ENCODE results near the gene EXPH5.
"Not testable (repeated sequence)": the region's sequence is repeated elsewhere in the genome, so short reads cannot be mapped to it uniquely, and the experiment has no call there.

EXPH5 gene

DNA sequence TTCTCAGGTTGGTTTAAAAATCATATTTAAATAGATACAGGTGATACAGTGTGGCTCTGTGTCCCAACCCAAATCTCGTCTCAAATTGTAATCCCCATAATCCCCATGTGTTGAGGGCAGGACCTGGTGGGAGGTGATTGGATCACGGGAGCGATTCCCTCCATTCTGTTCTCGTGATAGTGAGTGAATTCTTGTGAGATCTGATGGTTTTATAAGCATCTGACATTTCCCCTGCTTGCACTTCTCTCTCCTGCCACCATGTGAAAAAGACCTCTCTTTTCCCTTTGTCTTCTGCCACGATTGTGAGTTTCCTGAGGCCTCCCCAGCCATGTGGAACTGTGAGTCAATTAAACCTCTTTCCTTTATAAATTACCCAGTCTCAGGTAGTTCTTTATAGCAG lies 9.2 kb upstream of the EXPH5 start:
- not testable (repeated sequence) for DNase-seq

DNA sequence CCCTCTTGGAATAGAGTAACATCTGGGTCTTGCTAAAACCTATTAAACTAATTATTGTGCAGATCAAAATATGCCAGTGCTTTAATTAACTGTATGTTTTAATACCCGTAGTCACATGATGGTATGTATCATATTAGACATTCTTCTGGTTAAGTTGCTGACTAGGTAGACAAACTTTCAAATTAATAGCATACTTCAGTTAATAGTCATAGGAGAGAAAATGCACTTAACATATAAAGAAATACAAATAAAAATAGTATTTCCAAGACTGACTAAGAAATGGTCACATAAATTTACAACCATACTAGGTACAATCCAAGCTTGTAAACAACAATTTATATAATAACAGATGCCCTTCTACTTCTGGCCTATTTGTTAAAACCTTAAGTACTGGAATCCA lies 7.6 kb upstream of the EXPH5 start:
- DNase-seq = no peak

DNA sequence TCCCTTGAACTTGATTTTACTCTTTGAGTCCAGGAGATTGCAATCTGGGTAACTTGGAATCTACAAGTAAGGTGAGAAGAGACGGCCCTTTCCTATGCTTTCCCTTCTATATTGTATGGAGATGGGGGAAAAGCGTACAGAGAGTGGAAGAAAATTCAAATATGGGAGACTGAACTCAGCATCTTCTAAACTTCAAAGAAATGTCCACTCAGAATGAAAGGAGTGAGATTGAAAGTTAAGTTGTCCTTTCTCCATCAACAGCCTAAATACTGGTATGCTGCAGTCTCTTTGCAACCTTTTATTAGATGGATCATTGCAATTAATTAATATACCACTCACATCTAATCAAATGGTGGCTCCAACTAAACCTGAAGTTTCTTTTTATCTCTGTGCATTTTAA lies 6.4 kb upstream of the EXPH5 start:
- DNase-seq = no peak

DNA sequence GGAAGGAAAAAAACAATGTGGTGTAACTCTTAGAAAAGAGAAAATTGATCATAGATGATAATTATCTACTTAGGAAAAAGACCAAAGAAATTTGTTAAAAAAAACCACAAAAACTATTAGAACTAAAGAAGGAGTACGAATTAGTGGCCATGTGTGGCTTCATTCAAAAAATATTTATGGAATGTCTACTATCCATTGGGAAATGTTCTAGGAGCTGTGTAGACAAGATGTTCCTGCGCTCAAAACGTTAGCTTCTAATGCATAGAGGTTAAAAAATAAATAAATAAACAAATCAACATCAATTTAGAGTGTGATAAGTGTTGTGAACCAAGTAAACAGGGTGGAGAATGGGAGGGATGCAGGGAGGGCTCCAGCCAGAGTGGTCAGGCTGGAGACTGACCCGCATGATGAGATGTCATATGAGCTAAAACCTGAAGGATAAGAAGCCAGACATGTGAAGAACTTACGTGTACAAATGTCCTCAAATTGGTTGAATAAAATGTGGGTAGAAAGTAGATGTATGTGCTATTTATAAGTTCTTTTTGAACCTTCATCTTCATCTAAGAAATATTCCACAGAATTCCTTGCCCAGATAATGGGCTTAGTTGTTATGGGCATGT lies 4.3 kb upstream of the EXPH5 start:
- no peak for DNase-seq

DNA sequence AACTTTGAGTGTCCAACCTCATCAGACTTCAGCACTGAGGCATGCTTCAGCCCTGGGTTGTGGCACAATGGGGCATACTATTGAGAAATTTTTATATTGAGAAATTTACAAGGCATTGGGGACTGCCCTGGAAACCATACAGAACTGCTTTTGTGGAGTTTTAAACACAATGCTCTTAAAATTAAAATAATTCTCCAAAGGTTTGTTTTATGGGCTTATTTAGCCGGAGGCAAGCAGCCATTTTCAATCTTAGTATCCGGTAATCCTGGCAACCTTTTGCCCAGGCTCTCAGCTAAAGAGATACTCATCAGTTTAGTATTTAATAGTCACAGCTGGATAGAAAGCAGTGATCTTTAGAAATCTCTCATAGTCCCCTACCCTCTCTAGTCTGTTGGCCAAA lies 3.1 kb upstream of the EXPH5 start:
- no peak for DNase-seq

DNA sequence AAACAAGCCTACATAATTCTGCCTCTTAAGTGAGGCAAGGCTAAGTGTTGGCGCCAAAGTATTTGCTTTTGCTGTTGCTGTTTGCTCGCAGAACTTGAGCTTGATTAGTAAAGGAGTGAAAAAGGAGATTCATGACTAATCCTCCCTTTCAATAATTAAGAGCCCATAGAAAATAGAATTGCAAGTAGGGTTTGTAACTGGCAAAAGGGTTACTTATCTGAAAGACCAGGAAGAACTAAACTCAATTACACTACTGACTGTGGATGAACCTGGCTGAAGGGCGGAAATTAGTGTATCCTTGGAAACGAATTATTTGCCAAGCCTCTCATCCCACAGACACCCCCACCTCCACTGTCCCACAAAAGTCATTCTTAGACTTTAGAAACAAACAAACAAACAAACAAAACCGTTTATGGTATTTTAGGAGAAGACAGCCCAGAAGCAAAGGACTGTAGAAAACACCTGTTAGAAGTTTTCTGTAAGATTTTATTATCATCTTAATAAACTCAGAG lies 411 bp upstream of the EXPH5 start:
- DNase-seq = no peak

DNA sequence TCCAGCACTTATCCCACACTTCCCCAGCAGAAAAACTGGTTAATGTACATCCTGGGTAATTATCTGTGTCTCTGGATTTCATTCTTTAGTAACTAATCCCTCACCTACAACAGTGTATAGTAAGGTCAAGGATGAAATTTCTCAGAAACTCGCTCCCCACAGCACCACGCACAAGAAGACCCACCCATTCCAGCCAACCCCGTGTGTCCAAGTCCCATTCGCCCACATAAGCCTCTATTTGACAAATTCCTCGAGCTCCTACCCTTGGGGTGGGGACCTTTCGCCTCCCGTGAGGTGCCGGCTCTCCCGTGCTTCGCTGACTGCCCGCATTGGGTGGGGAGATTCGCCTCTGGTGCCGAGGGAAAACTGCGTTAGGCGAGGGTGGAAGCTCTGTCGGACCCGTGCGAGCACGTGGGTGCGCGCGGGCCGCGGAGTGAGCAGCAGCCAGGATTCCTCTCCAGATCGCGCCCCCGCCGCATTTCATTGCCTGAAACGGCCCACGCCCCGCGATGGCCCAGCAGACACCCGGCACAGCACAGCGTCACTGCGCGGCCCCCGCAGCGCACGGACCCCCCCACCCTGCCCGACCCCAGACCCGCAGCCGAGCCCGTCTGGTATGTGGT lies 866 bp downstream of the EXPH5 start:
- DNase-seq = peak; percentile 15

DNA sequence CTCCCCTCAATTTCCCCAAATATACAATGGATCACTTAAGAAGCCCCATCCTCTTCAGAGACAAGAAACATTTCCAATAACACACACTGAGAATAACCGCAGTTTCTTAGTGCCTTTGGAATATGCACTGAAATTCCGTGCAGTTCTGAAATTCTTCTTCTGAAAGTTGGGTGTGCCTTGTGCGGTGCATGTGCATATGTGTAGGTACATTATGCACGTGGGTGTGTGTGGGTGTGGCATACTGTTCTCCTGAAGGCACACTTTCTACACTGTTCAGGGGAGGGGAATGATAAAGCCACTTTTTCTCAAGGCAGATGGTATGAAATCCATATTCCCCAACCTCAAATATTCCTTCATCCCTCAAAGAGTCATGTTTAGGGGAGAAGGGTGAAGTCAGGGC lies 1.7 kb downstream of the EXPH5 start:
- no peak for DNase-seq

DNA sequence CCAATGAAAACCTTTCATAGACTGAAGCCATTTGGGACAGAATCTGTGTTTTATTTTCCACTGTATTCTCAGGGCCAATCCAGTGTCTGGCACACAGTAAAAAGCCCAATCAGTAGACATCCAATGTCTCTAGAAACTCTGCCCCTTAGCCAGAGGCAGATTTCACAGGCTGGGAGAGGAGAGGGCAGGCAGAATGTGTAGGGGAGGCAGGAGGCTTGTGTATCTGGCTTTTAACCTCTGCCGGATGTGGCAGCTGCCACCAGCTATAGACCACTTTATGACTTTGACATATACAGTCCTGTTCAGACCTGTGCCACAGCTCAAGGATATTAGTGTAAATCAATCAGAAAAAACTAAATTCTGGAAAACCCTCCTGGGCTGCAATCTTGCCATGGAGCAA lies 4.4 kb downstream of the EXPH5 start:
- no peak for DNase-seq

DNA sequence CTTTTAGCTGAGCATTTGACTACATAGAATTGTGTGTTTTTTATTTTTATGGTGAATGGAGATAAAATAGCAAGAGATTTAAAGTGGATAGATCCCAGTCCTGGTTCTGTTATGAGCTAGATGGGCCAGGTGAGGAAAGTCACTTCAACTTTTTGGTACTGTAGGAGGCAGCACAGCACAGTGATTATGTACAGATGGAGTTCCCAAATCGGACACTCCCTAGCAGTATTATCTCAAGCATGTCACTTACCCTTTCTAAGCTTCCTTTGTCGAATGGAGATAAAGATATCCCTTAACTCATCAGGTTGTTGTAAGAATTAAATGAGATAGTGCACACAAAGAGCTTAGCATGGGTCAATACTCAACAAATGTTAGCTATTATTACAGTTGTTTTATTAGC lies 5.3 kb downstream of the EXPH5 start:
- no peak for DNase-seq

DNA sequence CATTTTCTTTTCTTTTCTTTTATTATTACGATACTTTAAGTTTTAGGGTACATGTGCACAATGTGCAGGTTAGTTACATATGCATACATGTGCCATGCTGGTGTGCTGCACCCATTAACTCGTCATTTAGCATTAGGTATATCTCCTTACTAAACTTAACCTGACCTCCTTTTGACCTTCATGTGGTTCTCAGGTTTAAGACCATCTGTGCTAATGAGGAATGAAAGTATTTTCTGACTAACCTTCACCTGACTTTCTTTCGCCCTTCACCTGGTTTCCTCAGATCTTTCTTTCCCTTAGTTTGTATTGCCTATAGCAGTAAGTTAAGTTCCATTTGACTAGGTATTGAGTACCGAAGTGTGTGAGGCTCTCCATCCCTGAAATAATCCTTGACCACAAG lies 6.5 kb downstream of the EXPH5 start:
- DNase-seq = no peak

DNA sequence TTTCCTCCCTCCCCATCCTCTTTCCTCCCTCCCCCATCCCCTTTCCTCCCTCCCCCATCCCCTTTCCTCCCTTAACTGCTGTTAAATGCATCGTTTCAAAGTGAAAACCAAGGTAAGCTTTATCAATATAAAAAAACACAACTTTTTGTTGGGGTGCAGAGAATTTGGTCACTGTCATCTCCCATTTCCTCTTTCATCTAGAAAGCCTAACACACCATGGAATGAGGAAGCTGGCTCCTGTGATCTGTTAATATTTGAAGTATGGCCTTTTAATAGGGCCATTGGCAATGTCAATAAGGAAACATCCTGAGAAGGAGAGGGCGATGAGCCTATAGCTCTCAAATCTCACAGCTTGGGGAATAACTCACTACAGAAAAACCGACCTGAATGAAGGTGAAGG lies 7.0 kb downstream of the EXPH5 start:
- no peak for DNase-seq

DNA sequence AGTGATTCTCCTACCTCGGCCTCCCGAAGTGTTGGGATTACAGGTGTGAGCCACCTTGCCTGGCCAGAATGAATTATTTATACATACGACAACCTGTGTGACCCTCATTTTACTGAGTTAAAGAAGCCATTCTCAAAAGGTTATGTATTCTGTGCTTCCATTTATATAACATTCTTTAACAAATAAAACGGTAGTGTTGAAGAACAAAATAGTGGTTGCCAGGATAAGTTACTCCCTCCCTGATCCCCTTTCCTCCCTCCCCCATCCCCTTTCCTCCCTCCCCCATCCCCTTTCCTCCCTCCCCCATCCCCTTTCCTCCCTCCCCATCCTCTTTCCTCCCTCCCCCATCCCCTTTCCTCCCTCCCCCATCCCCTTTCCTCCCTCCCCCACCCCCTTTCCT lies 7.4 kb downstream of the EXPH5 start:
- not testable (repeated sequence) for DNase-seq

DNA sequence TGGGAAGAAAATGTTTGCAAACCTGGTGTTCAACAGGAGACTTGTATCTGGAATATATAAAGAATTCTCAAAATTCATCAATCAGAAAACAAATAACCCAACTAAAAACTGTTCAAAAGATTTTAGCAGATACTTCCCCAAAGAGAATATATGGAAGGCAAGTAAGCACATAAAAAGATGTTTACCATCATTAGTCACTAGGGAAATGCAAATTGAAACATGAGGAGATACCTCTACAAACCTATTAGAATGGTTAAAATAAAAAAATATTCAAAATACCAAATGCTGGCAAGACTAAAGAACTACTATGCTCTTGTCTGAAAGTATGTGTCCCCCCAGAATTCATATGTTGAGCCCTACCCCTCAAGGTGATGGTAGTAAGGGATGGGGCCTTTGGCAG lies 8.6 kb downstream of the EXPH5 start:
- DNase-seq = no peak

DNA sequence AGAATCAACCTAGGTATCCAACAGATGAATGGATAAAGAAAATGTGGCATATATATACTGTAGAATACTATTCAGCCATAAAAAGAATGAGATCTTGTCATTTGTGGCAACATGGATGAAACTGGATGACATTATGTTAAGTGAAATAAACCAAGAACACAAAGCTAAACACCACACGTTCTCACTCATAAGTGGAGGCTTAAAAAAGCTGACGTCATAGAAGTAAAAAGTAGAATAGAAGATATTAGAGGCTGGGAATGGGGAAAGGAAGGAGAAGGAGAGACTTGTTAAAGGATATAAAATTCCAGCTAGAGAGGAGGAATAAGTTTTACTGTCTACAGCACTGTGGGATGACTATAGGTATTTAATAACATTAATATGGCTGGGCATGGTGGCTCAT lies 12.9 kb downstream of the EXPH5 start:
- DNase-seq = no peak

DNA sequence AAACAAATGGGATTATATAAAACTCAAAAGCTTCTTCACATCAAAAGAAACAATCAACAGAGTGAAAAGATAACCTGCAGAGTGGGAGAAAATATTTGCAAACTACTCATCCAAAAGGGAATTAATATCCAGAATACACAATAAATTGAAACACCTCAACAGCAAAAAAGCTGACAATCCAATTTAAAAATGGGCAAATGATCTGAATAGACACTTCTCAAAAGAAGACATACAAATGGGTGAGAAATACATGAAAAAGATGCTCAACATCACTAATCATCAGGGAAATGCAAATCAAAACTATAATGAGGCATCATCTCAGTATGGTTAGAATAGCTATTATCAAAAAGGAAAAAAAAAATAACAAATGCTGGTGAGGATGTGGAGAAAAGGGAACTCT lies 13.5 kb downstream of the EXPH5 start:
- no peak for DNase-seq

DNA sequence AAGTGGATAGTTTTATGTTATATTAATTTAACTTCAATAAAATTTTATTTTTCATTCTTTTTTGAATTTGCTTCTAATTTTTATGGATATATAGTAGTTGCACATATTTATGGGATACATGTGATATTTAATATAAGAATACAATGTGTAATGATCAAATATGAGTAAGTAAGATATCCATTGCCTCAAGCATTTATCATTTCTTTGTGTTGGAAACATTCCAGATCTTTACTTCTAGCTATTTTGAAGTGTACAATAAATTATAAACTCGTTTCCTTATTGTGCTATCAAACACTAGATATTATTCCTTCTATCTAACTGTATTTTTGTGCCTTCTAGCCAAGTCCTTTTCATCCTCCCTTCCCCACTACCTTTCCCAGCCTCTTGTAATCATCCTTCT lies 17.0 kb downstream of the EXPH5 start:
- no peak for DNase-seq

DNA sequence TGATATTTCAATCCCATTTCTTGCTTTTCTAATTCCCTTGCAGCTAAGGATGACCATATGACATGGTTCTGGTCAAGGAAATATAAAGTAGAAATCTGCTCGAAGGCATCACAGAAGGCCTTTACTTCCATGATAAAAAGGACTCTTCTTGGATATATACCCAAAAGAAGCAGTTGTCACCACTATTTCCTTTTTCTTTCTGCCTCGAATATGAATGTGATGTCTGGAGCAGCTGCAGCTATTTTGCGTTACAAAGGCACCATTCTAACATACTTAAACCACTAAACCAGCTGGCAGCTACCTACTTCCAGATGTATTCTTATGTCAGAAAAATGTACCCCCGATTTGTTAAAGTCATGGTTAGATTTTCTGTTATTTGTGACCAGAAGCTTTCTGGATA lies 18.9 kb downstream of the EXPH5 start:
- no peak for DNase-seq

DNA sequence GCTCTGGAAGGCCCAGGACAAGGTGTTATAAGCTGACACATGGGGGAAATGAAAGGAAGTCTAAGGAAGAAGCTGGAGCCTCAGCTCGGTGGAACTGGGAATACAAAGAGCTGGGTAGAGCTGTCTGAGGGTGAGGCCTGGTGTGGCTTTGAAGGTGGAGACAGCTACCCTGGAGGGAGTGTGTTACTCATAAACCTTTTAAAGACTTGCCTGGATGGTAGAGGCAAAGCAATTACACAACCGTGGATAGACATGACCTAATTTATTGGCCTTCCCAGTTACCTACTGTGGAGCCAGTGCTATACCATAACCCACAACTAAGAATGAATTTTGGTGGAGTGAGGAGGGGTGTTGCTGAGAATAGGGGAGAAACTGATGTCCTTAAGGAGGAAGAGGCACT lies 22.6 kb downstream of the EXPH5 start:
- no peak for DNase-seq

DNA sequence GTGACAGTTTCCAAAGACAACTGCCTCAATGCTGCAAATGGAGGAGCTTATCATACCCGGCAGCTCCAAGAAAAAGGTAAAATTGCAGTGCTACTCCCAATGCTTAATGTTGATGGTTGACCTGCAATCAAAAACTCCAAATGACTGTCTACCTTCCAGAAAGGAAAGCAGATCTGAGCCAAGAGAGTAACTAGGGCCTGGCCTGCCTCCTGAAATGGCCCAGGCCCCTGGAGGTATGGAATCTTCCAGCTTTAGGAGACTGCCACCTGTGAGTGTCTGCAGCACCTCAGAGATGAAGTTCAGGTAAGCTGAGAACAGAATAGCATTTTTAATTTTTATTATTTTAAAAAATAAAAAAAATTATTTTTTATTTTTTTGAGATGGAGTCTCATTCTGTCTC lies 23.7 kb downstream of the EXPH5 start:
- DNase-seq = no peak

DNA sequence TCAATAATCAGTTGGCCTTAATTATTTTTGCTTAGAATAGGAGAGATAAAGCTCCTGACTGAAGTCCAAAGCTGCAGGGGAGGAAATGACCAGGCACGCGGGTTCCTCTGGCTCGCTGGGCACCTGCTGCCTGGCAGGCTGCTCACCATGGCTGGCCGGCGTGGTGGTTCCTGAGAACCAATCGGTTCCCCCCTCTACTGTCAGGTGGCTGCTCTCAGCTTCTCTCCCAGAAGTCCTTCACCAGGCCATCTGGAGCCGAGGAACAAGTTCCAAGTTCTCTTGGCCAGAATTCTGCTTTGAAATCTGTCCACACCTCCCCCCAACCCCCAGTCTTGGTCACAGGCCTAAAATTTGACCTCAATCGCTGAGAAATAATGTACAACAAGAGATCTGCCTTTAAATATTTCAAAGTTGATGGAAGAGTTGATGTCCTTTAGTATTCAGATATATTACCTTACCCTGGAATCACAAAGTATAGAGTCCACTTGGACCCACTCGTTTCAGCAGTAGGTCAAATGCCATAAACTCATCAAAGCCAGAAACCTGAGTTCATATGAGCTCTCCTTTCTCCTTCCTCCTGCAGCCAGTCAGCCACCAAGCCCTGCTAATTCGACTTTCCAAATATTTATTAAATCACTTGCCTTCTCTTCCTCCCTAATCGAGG lies 25.2 kb downstream of the EXPH5 start:
- DNase-seq = no peak

DNA sequence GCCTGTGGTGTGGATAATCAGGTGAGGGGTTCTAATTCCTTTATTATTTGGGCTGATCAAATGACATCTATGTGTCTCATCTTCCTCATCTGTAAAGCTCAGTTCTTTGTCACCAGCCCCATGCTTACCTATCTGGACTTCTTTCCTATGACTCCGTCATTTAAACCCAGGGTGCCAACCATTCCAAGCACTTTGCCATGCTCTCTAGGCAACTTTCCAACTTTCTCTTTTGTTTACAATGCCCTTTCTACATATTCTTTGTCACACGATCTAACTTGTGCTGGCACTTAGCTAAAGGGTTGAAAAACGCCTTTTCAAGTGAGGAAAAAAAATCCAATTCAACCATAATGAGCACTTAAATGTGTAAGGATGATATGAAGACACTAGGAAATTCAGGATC lies 27.9 kb downstream of the EXPH5 start:
- no peak for DNase-seq

DNA sequence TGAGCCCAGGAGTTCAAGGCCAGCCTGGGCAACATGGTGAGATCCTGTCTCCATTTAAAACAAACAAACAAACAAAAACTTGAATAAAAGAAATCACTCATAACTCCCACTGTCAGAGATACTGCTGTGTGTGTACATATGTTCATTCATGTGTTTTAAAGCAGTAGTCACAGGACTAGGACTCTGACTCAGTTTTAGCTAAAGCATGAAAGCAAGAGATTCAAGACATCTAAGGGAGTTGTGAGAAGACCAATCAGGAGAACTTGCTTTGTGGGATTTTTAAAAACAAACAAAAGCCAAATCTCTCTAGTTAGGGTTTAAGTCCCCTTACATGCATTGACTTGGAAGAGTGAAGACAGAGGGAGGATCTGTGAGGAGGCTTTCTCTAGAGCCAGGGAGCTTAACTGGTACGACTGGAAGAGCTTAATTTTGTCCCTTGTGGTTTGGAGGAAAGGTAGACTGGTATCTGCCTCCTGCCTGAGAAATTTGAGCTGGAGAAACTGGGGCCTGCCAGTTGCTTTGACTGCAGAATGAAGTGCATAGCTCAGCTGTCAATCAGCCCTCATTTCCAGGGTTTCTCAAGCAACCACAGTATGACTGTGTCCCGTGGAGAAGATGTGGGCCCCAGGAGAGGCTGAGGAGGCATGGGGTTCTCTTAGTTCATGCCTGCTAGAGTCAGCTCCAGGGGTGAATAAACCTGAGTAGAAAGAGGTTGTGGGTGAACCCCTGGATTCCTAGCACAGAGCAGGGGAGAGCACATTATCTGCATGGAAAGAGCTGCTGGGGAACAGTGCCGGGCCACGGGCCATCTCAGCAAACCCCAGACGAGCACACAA lies 30.6 kb downstream of the EXPH5 start:
- no peak for DNase-seq

DNA sequence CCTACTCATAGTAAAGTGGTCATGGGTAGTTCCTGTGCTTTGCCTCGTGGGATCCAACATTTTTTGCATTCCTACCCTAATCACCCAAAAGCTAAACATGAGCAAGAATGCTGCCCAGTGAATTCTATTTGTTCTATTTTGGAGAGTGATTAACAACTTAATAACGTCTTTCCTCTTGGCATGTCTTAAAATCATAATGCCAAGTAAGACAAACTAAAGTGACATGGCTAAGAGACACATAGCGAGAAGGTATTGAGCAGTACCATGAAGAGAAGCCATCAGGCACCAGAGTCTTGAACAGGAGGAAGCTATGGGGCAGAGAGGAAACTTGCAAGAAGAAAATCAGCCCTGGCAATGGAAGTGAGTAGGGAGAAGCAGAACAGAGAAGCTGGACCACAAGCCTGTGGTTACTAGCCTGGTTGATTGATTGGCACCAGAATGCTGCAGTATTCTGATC lies 32.0 kb downstream of the EXPH5 start:
- DNase-seq = no peak

Measured in suppressor macrophage treated with lipopolysaccharide for 4 hours (primary cell).